ENCODE results near the gene HPS6. TPM values are rescaled to one million over a fixed set of nuclear protein-coding genes. Genes with fewer than 3 reads are reported as not detected.

Gene HPS6
- total and polyA plus RNA-seq, 2 experiments from 2014 or later: 10.9 to 46.9 TPM

GRCh38 chr10:102090772-102091171, 25.6 kb downstream of the HPS6 start:
- Histone ChIP-seq H2AFZ (no peak overlapping the region), H3K9ac (no peak overlapping the region), H3K9me2 (ENCODE audit: insufficient read depth) (no peaks in the 10 kb centered on the region), H4K20me1 (ENCODE audit: insufficient read depth) (no peaks in the 10 kb centered on the region), H3F3A (ENCODE audit: insufficient read depth) (no peaks in the 10 kb centered on the region), H3K27me3 (replicated peaks; ENCODE audit: insufficient read depth) (no peaks in the 10 kb centered on the region), H3K4me3 (no peak overlapping the region), H3K79me2 (ENCODE audit: insufficient read depth) (no peaks in the 10 kb centered on the region), H3K9me3 (ENCODE audit: low read depth) (no peaks in the 10 kb centered on the region), H3K27ac (no peak overlapping the region), H3K36me3 (ENCODE audit: low read depth) (no peaks in the 10 kb centered on the region), H3K4me2 (ENCODE audit: unreplicated experiment) (no peak overlapping the region), H3K4me1 (ENCODE audit: insufficient read depth) (no peaks in the 10 kb centered on the region)
- 77 to 85% methylated on average over 2 of the region's 2 CpGs for WGBS, 2 experiments (ENCODE audit: low coverage in 1 of 2, low lambda C conversion rate in 2 of 2, missing lambda C conversion rate in 2 of 2)
- no peak for DNase-seq
- TF ChIP-seq EZH2 (IDR thresholded peaks at IDR 0.05; ENCODE audit: insufficient read depth, poor library complexity, severe bottlenecking): no peak
- no peak for TF ChIP-seq EZH2phosphoT487 (IDR thresholded peaks at IDR 0.05; ENCODE audit: insufficient read depth, low read depth)
- in situ Hi-C loops (cut with MboI): no loop called here

GRCh38 chr10:102096449-102096848, 31.3 kb downstream of the HPS6 start:
- no peak overlapping the region for H3K4me2 ChIP-seq (ENCODE audit: unreplicated experiment)
- H4K20me1 ChIP-seq (ENCODE audit: insufficient read depth): no peaks in the 10 kb centered on the region
- no peak overlapping the region for H3K27ac ChIP-seq
- no peaks in the 10 kb centered on the region for H3F3A ChIP-seq (ENCODE audit: insufficient read depth)
- H3K79me2 ChIP-seq (ENCODE audit: insufficient read depth): no peaks in the 10 kb centered on the region
- H3K4me1 ChIP-seq (ENCODE audit: insufficient read depth): no peaks in the 10 kb centered on the region
- DNase-seq: no peak
- H3K9me2 ChIP-seq (ENCODE audit: insufficient read depth): no peaks in the 10 kb centered on the region
- H3K9ac ChIP-seq: no peak overlapping the region
- WGBS, 2 experiments (ENCODE audit: low coverage in 1 of 2, low lambda C conversion rate in 2 of 2, missing lambda C conversion rate in 2 of 2): 94 to 97% methylated on average over 7 of the region's 7 CpGs
- no peaks in the 10 kb centered on the region for H3K9me3 ChIP-seq (ENCODE audit: low read depth)
- no peak overlapping the region for H3K4me3 ChIP-seq
- no peaks in the 10 kb centered on the region for H3K36me3 ChIP-seq (ENCODE audit: low read depth)
- H3K27me3 ChIP-seq (replicated peaks; ENCODE audit: insufficient read depth): no peaks in the 10 kb centered on the region
- TF ChIP-seq EZH2 (IDR thresholded peaks at IDR 0.05; ENCODE audit: insufficient read depth, poor library complexity, severe bottlenecking) (no peak), EZH2phosphoT487 (IDR thresholded peaks at IDR 0.05; ENCODE audit: insufficient read depth, low read depth) (no peak)
- in situ Hi-C loops (cut with MboI): no loop called here
- no peak overlapping the region for H2AFZ ChIP-seq

- no peaks in the 10 kb centered on the region for H4K20me1 ChIP-seq (ENCODE audit: insufficient read depth)
- TF ChIP-seq EZH2phosphoT487 (IDR thresholded peaks at IDR 0.05; ENCODE audit: insufficient read depth, low read depth) (no peak), EZH2 (IDR thresholded peaks at IDR 0.05; ENCODE audit: insufficient read depth, poor library complexity, severe bottlenecking) (no peak)
- DNase-seq: no peak
- H3K9me2 ChIP-seq (ENCODE audit: insufficient read depth): no peaks in the 10 kb centered on the region
- H3K9me3 ChIP-seq (ENCODE audit: low read depth): no peaks in the 10 kb centered on the region
- H3K9ac ChIP-seq: no peak overlapping the region
- no peaks in the 10 kb centered on the region for H3K36me3 ChIP-seq (ENCODE audit: low read depth)
- H2AFZ ChIP-seq: no peak overlapping the region
- in situ Hi-C loops (cut with MboI): no loop called here
- no peak overlapping the region for H3K4me2 ChIP-seq (ENCODE audit: unreplicated experiment)
- no peak overlapping the region for H3K27ac ChIP-seq
- no peaks in the 10 kb centered on the region for H3K79me2 ChIP-seq (ENCODE audit: insufficient read depth)
- no peaks in the 10 kb centered on the region for H3K27me3 ChIP-seq (replicated peaks; ENCODE audit: insufficient read depth)
- no peaks in the 10 kb centered on the region for H3F3A ChIP-seq (ENCODE audit: insufficient read depth)
- no peak overlapping the region for H3K4me3 ChIP-seq
- 88 to 91% methylated on average over 5 of the region's 5 CpGs for WGBS, 2 experiments (ENCODE audit: low coverage in 1 of 2, low lambda C conversion rate in 2 of 2, missing lambda C conversion rate in 2 of 2)
- H3K4me1 ChIP-seq (ENCODE audit: insufficient read depth): no peaks in the 10 kb centered on the region
These were observed 36.0 kb downstream of the HPS6 start for GRCh38 chr10:102101152-102101551.

GRCh38 chr10:102102421-102102820, 37.3 kb downstream of the HPS6 start:
- Histone ChIP-seq H3F3A (ENCODE audit: insufficient read depth) (no peaks in the 10 kb centered on the region), H3K9me2 (ENCODE audit: insufficient read depth) (no peaks in the 10 kb centered on the region), H3K4me1 (ENCODE audit: insufficient read depth) (no peaks in the 10 kb centered on the region), H3K27ac (no peak overlapping the region), H3K4me2 (ENCODE audit: unreplicated experiment) (no peak overlapping the region), H3K36me3 (ENCODE audit: low read depth) (no peaks in the 10 kb centered on the region), H3K9me3 (ENCODE audit: low read depth) (no peaks in the 10 kb centered on the region), H3K4me3 (no peak overlapping the region), H4K20me1 (ENCODE audit: insufficient read depth) (no peaks in the 10 kb centered on the region), H3K9ac (no peak overlapping the region), H2AFZ (no peak overlapping the region), H3K79me2 (ENCODE audit: insufficient read depth) (no peaks in the 10 kb centered on the region), H3K27me3 (replicated peaks; ENCODE audit: insufficient read depth) (no peaks in the 10 kb centered on the region)
- 45 to 57% methylated on average over 1 of the region's 1 CpG for WGBS, 2 experiments (ENCODE audit: low coverage in 1 of 2, low lambda C conversion rate in 2 of 2, missing lambda C conversion rate in 2 of 2)
- TF ChIP-seq EZH2 (IDR thresholded peaks at IDR 0.05; ENCODE audit: insufficient read depth, poor library complexity, severe bottlenecking) (no peak), EZH2phosphoT487 (IDR thresholded peaks at IDR 0.05; ENCODE audit: insufficient read depth, low read depth) (no peak)
- DNase-seq: peak; percentile 13
- in situ Hi-C loops (cut with MboI): no loop called here

- H3K9me3 ChIP-seq (ENCODE audit: low read depth): no peaks in the 10 kb centered on the region
- no peaks in the 10 kb centered on the region for H3K9me2 ChIP-seq (ENCODE audit: insufficient read depth)
- DNase-seq: no peak
- H3K79me2 ChIP-seq (ENCODE audit: insufficient read depth): peaks cover 23% of the 10 kb centered on the region
- H4K20me1 ChIP-seq (ENCODE audit: insufficient read depth): no peaks in the 10 kb centered on the region; the same call in 1 of the 2 replicates
- no peak overlapping the region for H3K27ac ChIP-seq
- H3K4me2 ChIP-seq (ENCODE audit: unreplicated experiment): no peak overlapping the region
- TF ChIP-seq EZH2 (IDR thresholded peaks at IDR 0.05; ENCODE audit: insufficient read depth, poor library complexity, severe bottlenecking): no peak
- no peak for TF ChIP-seq EZH2phosphoT487 (IDR thresholded peaks at IDR 0.05; ENCODE audit: insufficient read depth, low read depth)
- no peak overlapping the region for H3K9ac ChIP-seq
- H3K4me3 ChIP-seq: no peak overlapping the region
- H3K36me3 ChIP-seq (ENCODE audit: low read depth): peaks cover 28% of the 10 kb centered on the region
- H3K4me1 ChIP-seq (ENCODE audit: insufficient read depth): no peaks in the 10 kb centered on the region
- in situ Hi-C loops (cut with MboI): no loop called here
- H3F3A ChIP-seq (ENCODE audit: insufficient read depth): no peaks in the 10 kb centered on the region
- no peaks in the 10 kb centered on the region for H3K27me3 ChIP-seq (replicated peaks; ENCODE audit: insufficient read depth)
- 90 to 93% methylated on average over 2 of the region's 2 CpGs for WGBS, 2 experiments (ENCODE audit: low coverage in 1 of 2, low lambda C conversion rate in 2 of 2, missing lambda C conversion rate in 2 of 2)
- no peak overlapping the region for H2AFZ ChIP-seq
These were observed 41.8 kb downstream of the HPS6 start for GRCh38 chr10:102106998-102107397.

All from GM23248 (cell line).